ENCODE measurements around the gene LIN37.
"Not testable (repeated sequence)": the region's sequence is repeated elsewhere in the genome, so short reads cannot be mapped to it uniquely, and the experiment has no call there.

Gene LIN37

GRCh38 chr19:35791814-35792279 lies 43.5 kb downstream of the LIN37 start:
- H3K36me3 ChIP-seq (replicated peaks; ENCODE audit: low read depth, low read length), result no peaks in the 10 kb centered on the region
- H3K4me1 ChIP-seq (ENCODE audit: low read length), result no peaks in the 10 kb centered on the region; the same call in 1 of the 2 replicates
- no peaks in the 10 kb centered on the region for H4K20me1 ChIP-seq (ENCODE audit: insufficient read depth, low read length)
- TF ChIP-seq CTCF (IDR thresholded peaks at IDR 0.05; ENCODE audit: low read depth, low read length), result no peak
- TF ChIP-seq EZH2phosphoT487 (IDR thresholded peaks at IDR 0.05; ENCODE audit: low read depth), result no peak
- no peak overlapping the region for H3K27ac ChIP-seq (ENCODE audit: low read length)
- no peaks in the 10 kb centered on the region for H3K79me2 ChIP-seq (ENCODE audit: low read length)
- no peaks in the 10 kb centered on the region; the same call in 1 of the 2 replicates for H3K27me3 ChIP-seq (ENCODE audit: low read depth, low read length)
- H3K4me3 ChIP-seq (ENCODE audit: low read length), result no peak overlapping the region
- H3K9ac ChIP-seq (ENCODE audit: low read length), result no peak overlapping the region
- H3K4me2 ChIP-seq (ENCODE audit: low read length), result no peak overlapping the region
- H2AFZ ChIP-seq (ENCODE audit: low read depth, low read length), result no peak overlapping the region
- no peaks in the 10 kb centered on the region for H3K9me3 ChIP-seq (ENCODE audit: insufficient read depth, low read length)

DNA sequence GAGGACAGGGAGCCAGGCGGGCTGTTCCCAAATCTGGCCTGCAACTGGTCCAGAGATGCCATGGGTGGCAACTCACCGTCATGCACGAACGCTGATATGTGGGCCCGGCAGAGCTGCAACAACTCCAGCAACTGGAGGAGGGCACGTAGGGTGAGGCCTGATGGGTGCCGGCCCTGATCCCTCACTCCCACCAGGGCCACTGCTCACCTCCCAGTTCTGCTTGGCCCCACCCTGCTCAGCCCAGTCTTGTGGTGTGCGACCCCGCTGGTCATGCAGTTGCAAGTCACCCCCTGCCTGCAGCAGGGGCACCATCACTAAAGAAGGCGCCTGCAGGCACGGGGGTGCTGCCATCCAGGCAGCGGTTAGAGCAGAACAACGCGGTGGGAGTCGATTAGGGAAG lies 43.9 kb downstream of the LIN37 start:
- H3K4me3 ChIP-seq (ENCODE audit: low read length), result no peak overlapping the region
- H3K9ac ChIP-seq (ENCODE audit: low read length), result no peak overlapping the region
- H3K79me2 ChIP-seq (ENCODE audit: low read length), result no peaks in the 10 kb centered on the region
- H4K20me1 ChIP-seq (ENCODE audit: insufficient read depth, low read length), result no peaks in the 10 kb centered on the region
- no peaks in the 10 kb centered on the region for H3K9me3 ChIP-seq (ENCODE audit: insufficient read depth, low read length)
- H3K27ac ChIP-seq (ENCODE audit: low read length), result no peak overlapping the region
- H2AFZ ChIP-seq (ENCODE audit: low read depth, low read length), result no peak overlapping the region
- H3K4me1 ChIP-seq (ENCODE audit: low read length), result no peaks in the 10 kb centered on the region; the same call in 1 of the 2 replicates
- TF ChIP-seq CTCF (IDR thresholded peaks at IDR 0.05; ENCODE audit: low read depth, low read length), result no peak
- no peak for TF ChIP-seq EZH2phosphoT487 (IDR thresholded peaks at IDR 0.05; ENCODE audit: low read depth)
- no peaks in the 10 kb centered on the region; the same call in 1 of the 2 replicates for H3K27me3 ChIP-seq (ENCODE audit: low read depth, low read length)
- no peak overlapping the region for H3K4me2 ChIP-seq (ENCODE audit: low read length)
- H3K36me3 ChIP-seq (replicated peaks; ENCODE audit: low read depth, low read length), result no peaks in the 10 kb centered on the region

DNA sequence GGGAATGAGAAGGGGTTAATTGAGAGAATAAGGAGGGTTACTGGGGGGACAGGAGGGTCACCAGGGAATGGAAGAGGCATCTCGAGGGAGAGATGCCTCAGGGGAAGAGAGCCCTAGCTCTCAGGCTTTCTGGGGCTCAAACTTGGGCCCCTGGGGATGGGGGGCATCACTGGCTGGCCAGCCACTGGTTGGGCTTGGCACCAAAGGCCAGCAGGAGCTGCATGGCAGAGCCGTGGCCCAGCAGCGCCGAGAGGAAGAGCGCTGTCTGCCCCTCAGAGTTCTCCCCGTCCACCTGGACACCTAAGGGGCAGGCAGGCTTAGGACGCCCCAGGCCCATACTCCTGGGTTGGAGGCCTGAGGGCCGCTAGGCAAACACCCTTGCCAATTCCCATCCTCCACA lies 44.5 kb downstream of the LIN37 start:
- H2AFZ ChIP-seq (ENCODE audit: low read depth, low read length), result no peak overlapping the region
- no peaks in the 10 kb centered on the region for H4K20me1 ChIP-seq (ENCODE audit: insufficient read depth, low read length)
- H3K27me3 ChIP-seq (ENCODE audit: low read depth, low read length), result no peaks in the 10 kb centered on the region; the same call in 1 of the 2 replicates
- no peaks in the 10 kb centered on the region for H3K9me3 ChIP-seq (ENCODE audit: insufficient read depth, low read length)
- no peak overlapping the region for H3K27ac ChIP-seq (ENCODE audit: low read length)
- no peak for TF ChIP-seq CTCF (IDR thresholded peaks at IDR 0.05; ENCODE audit: low read depth, low read length)
- TF ChIP-seq EZH2phosphoT487 (IDR thresholded peaks at IDR 0.05; ENCODE audit: low read depth), result no peak
- H3K4me1 ChIP-seq (ENCODE audit: low read length), result no peaks in the 10 kb centered on the region; the same call in 1 of the 2 replicates
- H3K36me3 ChIP-seq (replicated peaks; ENCODE audit: low read depth, low read length), result no peaks in the 10 kb centered on the region
- H3K9ac ChIP-seq (ENCODE audit: low read length), result no peak overlapping the region
- no peaks in the 10 kb centered on the region for H3K79me2 ChIP-seq (ENCODE audit: low read length)
- no peak overlapping the region for H3K4me3 ChIP-seq (ENCODE audit: low read length)
- no peak overlapping the region for H3K4me2 ChIP-seq (ENCODE audit: low read length)

DNA sequence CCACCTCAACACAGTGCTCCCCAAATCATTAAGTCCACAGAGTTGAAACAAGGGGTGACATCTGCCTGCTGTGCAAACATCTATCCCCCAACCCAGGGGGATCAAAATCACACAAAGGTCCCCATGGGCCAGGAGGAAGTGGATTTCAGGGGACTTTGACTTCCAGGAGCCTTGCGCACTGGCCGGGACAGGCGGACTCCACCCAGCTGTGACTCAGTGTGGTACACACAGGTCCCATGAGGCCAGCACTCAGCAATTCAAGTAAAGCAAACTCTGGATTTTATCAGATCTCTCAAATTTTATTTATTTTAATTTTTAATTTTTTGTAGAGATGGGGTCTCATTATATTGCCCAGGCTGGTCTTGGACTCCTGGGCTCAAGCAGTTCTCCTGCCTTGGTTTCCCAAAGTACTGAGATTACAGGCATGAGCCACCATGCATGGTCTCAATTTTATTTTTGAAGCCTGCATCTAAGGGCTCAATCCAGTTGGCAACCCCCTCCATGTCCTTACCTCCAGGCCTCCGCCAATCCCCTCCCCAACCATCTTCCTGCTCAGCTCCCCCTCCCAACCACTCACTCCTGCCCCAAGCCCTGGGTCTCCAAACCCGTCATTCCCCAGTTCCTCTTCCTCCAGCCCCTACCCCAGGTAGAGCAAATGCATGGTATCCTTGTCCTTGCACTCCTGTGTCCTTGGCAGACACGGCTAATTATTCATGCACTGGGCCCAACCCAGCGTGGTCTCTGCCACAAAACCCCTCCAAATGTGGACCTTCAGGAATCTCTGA lies 45.2 kb downstream of the LIN37 start:
- no peak overlapping the region for H3K9ac ChIP-seq (ENCODE audit: low read length)
- H3K4me3 ChIP-seq (ENCODE audit: low read length), result no peak overlapping the region
- H3K4me2 ChIP-seq (ENCODE audit: low read length), result no peak overlapping the region

GRCh38 chr19:35795564-35795963 lies 47.2 kb downstream of the LIN37 start:
- H3K4me3 ChIP-seq (ENCODE audit: low read length); H3K27ac ChIP-seq (ENCODE audit: low read length); H3K4me2 ChIP-seq (ENCODE audit: low read length); H2AFZ ChIP-seq (ENCODE audit: low read depth, low read length); H4K20me1 ChIP-seq (ENCODE audit: insufficient read depth, low read length); H3K79me2 ChIP-seq (ENCODE audit: low read length); H3K27me3 ChIP-seq (ENCODE audit: low read depth, low read length); H3K4me1 ChIP-seq (ENCODE audit: low read length); H3K9me3 ChIP-seq (ENCODE audit: insufficient read depth, low read length); H3K36me3 ChIP-seq (replicated peaks; ENCODE audit: low read depth, low read length); H3K9ac ChIP-seq (ENCODE audit: low read length): not testable (repeated sequence)

More for the DNA sequence above, 45.2 kb downstream of the LIN37 start:
- Histone ChIP-seq H3K9me3 (ENCODE audit: insufficient read depth, low read length) (no peaks in the 10 kb centered on the region), H3K27me3 (ENCODE audit: low read depth, low read length) (no peaks in the 10 kb centered on the region; the same call in 1 of the 2 replicates), H4K20me1 (ENCODE audit: insufficient read depth, low read length) (no peaks in the 10 kb centered on the region), H3K27ac (ENCODE audit: low read length) (no peak overlapping the region), H3K4me1 (ENCODE audit: low read length) (no peaks in the 10 kb centered on the region; the same call in 1 of the 2 replicates), H3K36me3 (replicated peaks; ENCODE audit: low read depth, low read length) (no peaks in the 10 kb centered on the region), H2AFZ (ENCODE audit: low read depth, low read length) (no peak overlapping the region), H3K79me2 (ENCODE audit: low read length) (no peaks in the 10 kb centered on the region)
- no peak for TF ChIP-seq CTCF (IDR thresholded peaks at IDR 0.05; ENCODE audit: low read depth, low read length)
- no peak for TF ChIP-seq EZH2phosphoT487 (IDR thresholded peaks at IDR 0.05; ENCODE audit: low read depth)
